ENCODE measurements around the gene FAM217B.

The FAM217B gene

DNA sequence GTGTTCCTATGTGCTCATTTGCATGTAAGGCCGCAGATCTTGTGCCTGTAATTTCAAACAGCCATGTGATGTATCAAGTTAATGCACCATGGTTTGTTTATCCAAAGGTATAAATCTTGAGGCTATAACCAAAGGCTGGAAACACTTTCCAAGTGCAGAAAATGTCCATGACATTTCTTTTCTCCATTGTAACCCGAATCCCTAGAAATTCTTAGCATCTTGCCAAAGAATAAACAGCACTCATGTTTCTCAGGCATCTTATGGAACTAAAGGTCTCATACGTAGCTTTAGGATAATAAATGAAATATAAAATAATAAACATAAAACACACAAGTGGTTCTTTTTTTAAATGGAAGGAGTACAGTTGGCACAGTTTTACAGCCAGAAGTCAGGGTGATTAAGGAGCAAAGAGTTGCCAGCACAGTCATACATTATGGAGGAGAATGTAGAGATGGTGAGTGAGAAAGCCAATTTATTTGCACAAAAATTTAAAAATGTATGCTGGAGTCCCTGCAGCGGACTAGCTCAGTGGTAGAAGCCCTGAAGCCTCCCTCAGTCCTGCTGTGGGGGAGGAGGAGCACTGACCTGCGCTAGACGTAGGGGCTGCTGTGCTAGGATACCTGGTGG, 36.1 kb downstream of the FAM217B start:
- no peak for DNase-seq (ENCODE audit: low read depth in 2 of 2)

DNA sequence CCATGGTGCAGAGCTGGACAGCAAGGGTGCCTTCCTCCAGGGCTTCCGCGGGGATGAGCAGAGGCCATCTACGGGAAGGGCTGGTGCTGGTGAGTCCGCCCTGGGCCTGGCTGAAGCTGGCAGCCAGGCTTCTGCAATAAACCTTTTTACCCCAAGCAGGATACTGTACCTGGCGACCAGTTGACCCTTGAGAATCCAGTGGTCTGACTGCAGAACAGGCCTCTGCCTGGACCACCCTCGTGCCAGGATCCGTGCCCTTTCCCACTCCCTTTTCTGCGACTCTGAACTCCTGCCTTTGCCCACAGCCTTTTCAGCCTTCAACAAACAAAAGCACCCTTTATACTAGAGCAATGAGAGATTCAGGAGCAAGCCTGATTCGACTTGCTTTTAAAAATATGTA, 36.9 kb downstream of the FAM217B start:
- DNase-seq (ENCODE audit: low read depth in 2 of 2), result no peak

DNA sequence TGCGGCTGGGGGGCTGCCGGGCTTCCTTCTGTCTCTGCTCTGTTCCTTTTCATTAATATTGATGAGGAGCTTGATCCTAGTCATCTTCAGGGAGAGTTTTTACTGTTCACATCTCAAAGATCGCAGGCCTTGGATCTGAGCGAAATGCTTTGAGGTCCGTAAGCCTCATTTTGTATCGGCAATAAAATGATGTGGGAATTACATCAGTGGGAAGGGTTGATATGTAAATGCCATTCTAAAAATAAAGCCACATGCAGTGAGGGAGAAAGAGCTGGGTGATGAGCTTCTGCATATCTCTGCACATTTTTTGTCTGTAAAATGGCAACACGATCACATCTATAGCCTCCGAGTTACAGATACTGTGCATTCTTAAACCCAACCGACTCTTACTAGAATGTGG, 42.9 kb downstream of the FAM217B start:
- DNase-seq (ENCODE audit: low read depth in 2 of 2), result no peak

DNA sequence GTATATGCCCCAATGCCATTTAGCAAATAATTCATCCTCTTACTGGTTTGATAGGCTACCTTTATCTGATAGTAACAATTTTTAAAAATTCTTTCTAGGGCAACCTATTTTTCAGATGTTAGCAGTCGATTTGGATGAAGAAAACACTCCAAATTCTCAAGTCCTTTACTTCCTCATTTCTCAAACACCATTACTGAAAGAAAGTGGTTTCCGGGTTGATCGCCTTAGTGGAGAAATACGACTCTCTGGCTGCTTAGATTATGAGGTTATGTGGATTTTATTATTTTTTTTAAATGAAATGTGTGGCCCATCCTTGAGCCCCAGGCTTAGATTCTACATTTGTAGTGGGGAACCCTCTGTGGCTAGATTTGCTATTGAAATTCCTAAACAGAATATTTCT, 44.4 kb downstream of the FAM217B start:
- DNase-seq (ENCODE audit: low read depth in 2 of 2), result no peak

DNA sequence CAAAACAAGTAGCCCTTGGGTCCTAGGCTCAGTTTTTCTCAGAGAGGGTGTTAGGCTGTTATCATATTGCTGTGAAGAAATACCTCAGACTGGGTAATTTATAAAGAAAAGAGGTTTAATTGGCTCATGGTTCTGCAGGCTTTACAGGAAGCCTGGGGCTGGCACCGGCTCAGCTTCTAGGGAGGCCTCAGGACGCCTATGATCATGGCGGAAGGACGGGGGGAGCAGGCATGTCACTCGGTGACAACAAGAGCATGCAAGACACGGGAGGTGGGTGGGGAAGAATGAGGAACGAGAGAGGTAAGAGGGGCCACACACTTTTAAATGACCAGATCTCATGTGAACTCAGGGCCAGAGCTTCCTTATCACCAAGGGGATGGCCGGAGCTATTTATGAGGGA, 45.0 kb downstream of the FAM217B start:
- DNase-seq (ENCODE audit: low read depth in 2 of 2), result no peak

DNA sequence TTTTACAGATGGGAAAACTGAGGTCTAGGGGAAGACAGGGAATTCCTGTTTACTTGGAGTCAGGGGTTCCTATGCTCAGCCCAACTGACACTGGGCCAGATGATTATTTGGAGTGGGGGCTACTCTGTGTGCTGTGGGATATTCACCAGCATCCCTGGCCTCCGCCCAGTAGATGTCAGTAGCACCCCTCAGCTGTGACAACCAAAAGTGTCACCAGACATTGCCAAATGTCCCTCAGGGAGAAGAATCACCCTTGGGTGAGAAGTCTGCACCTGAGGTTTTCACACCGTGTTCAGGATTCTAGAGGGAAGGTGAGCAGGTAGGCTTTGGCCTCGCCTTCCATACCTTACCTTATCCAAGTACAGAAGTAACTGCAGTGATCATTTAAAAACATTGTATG, 45.7 kb downstream of the FAM217B start:
- DNase-seq (ENCODE audit: low read depth in 2 of 2), result no peak

DNA sequence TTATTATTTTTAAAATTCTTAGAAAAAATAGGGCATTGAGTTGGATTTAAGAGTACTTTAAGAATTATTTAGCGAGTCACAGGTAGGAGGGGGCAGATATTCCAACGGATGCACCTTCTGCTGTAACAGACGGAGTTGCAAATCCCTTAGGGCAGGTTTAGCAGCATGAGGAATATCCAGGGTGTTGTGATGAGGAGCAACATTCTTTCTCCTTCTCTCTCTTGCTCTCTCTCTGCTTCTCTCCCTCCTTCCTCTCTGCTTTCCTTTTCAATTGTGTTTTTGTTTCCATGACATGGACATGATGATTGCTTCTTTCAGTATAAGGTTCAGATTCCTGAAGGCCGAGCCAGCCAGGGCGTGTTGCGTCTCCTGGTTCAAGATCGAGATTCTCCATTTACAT, 46.9 kb downstream of the FAM217B start:
- DNase-seq (ENCODE audit: low read depth in 2 of 2), result no peak

DNA sequence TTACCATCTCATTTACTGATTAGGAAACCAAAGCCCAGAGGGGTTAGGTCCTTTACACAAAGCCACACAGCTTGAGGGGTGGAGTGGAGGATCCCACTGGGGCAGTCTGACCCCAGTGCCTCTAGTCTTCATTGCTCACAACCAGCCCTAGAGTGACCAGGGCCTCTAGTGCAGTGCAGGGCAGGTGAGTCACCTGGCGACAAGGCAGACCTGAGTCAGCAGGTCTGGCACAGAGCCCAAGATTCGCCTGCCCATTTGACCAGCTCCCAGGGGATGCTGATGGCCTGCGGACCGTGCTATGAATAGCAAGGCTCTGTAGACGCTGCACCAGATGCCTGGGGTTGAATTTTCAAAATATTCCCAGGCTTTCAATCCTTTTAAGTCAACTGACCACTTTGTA, 48.0 kb downstream of the FAM217B start:
- no peak for DNase-seq (ENCODE audit: low read depth in 2 of 2)

DNA sequence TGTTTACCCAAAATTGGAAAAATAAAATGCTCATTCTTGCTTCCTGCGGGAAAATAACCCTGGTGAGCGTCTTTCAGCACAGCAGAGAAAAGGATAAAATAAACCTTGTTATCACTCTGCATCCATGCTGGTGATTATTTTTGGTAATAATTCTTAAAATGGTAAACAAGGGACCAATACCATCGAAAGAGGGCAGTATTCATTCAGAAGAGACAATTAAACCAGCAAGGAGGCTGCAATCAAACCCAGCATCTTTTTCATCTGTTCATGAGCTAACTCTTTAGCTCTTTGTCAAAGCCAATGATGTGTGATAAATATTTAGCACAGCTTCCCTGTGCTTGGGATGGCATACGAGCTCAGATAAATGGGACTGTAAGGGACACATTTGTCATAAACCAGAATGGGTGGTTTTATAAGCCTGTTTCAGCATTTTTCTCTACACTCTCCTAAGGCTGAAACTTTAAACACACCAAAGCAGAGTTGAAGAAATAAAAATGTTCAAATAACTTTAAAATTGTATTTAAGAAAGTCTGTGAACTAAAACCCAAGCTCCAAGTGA, 52.4 kb downstream of the FAM217B start:
- no peak for DNase-seq (ENCODE audit: low read depth in 2 of 2)

DNA sequence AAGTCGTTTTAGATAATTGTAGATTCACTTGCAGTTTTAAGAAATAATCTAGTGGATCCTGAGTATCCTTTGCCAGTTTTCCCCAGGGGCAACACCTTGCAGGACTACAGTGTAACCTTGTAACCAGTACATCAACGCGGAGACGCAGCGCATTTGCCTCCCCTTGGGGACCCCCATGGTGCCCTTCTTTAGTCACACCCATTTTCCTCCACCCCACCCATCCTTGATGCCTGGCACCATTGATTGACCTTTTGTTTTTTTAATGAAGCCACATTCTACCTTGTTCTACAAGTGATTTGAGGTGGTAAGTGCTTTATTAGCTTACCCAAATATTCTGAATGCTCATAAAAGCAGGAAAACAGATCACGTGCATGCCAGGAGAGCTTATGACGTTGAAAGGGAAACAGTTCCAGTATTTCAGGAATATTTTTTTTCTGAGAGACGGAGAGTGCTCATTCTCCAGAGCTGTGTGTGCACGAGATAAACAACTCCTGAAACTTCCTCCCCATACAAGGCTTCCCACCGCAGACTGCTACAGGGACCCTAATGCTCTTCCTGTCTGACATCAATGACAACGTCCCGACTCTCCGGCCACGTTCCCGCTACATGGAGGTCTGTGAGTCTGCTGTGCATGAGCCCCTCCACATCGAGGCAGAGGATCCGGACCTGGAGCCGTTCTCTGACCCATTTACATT, 53.7 kb downstream of the FAM217B start:
- DNase-seq (ENCODE audit: low read depth in 2 of 2), result no peak

DNA sequence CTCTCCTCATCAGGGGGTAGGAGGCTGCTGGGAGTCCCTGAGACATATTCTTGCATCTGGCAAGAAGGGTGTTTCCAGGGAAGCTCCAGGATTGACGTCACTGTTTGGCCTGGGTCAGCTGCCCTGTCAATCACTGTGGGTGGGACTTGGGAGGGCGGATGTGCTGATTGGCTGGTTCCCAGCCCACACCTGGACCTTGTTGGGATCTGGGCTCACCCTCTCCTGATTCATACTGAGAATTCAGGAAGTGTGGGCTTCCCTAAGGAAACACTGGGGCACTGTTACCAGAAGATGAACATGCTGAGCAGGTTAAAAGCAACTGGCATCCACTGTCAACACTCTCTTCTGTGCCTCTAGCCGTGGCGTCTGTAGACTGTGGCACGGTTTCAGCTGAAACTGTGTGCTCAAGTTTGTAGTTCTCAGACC, 54.5 kb downstream of the FAM217B start:
- no peak for DNase-seq (ENCODE audit: low read depth in 2 of 2)

DNA sequence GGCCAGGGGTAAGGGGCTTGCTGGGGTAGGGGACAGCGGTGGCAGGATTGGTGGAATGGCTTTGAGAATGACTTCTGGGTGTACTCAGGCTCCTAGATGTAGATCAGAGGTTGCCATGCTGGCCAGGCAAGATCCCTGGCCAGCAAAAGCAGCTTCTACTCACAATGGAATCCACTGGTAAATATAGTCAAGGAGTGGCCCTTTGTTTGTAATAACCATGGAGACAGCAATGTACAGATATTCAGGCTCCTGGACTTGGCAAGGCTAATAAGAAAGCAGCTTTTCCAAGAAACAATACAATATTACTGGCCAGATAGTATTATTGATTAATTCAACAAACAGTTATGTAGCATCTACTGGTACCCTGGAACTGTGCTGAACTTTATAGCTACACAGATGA, 55.9 kb downstream of the FAM217B start:
- no peak for DNase-seq (ENCODE audit: low read depth in 2 of 2)

DNA sequence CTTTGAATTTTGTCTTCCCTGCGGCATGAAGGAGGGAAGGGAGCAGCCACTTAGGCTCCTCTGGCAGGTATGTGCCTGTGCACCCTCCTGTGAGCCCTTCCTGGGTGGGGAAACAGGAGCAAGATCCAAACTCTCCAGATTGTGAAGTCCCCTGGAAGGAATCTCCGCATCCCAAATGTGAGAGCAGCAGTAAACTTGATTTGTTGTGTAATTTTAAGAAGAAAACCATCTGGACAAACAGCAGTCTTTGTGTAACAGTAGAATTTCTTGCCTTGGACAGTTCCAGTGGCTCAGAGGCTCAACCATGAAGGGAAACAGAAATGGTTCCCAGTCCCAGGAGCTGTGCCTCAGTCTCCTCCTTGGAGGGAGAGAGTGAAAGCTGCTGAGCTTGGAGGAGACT, 57.7 kb downstream of the FAM217B start:
- DNase-seq (ENCODE audit: low read depth in 2 of 2), result no peak

All from stimulated activated CD8-positive, alpha-beta memory T cell treated with anti-CD3 and anti-CD28 coated beads, Interleukin-7, amount 100 ng/mL, for 1 hour (primary cell).